Measurements from ENCODE around the gene BMPR1B.

The BMPR1B gene

GRCh38 chr4:94918543-94918942, 160.8 kb downstream of the BMPR1B start:
- no peak for DNase-seq

GRCh38 chr4:94920369-94920768, 162.6 kb downstream of the BMPR1B start:
- DNase-seq, result no peak

- DNase-seq, result no peak
Observed at GRCh38 chr4:94924566-94924965, 166.8 kb downstream of the BMPR1B start.

GRCh38 chr4:94925764-94926347, 168.1 kb downstream of the BMPR1B start:
- DNase-seq, result no peak

GRCh38 chr4:94926936-94927335, 169.2 kb downstream of the BMPR1B start:
- no peak for DNase-seq

GRCh38 chr4:94927696-94928095, 169.9 kb downstream of the BMPR1B start:
- no peak for DNase-seq

GRCh38 chr4:94929696-94930095, 171.9 kb downstream of the BMPR1B start:
- no peak for DNase-seq

GRCh38 chr4:94931626-94932025, 173.9 kb downstream of the BMPR1B start:
- DNase-seq, result no peak

GRCh38 chr4:94932366-94932765, 174.6 kb downstream of the BMPR1B start:
- DNase-seq, result no peak

GRCh38 chr4:94933799-94934198, 176.0 kb downstream of the BMPR1B start:
- DNase-seq, result no peak

GRCh38 chr4:94934201-94934600, 176.4 kb downstream of the BMPR1B start:
- DNase-seq, result no peak

- no peak for DNase-seq
Observed at GRCh38 chr4:94934864-94935263, 177.1 kb downstream of the BMPR1B start.

- DNase-seq, result no peak
Observed at GRCh38 chr4:94936854-94937253, 179.1 kb downstream of the BMPR1B start.

- DNase-seq, result no peak
Observed at GRCh38 chr4:94939791-94940519, 182.2 kb downstream of the BMPR1B start.

- DNase-seq, result no peak
Observed at GRCh38 chr4:94940520-94940908, 182.8 kb downstream of the BMPR1B start.

GRCh38 chr4:94941706-94942105, 184.0 kb downstream of the BMPR1B start:
- no peak for DNase-seq

- no peak for DNase-seq
Observed at GRCh38 chr4:94944726-94945125, 187.0 kb downstream of the BMPR1B start.

- no peak for DNase-seq
Observed at GRCh38 chr4:94947681-94948108, 189.9 kb downstream of the BMPR1B start.

- no peak for DNase-seq
Observed at GRCh38 chr4:94954251-94954650, 196.5 kb downstream of the BMPR1B start.

GRCh38 chr4:94957030-94957429, 199.3 kb downstream of the BMPR1B start:
- DNase-seq, result no peak

- no peak for DNase-seq
Observed at GRCh38 chr4:94959307-94959706, 201.6 kb downstream of the BMPR1B start.

GRCh38 chr4:94960708-94961107, 203.0 kb downstream of the BMPR1B start:
- DNase-seq, result no peak

GRCh38 chr4:94961420-94961819, 203.7 kb downstream of the BMPR1B start:
- DNase-seq, result no peak

- no peak for DNase-seq
Observed at GRCh38 chr4:94962484-94962883, 204.7 kb downstream of the BMPR1B start.

GRCh38 chr4:94965852-94966251, 208.1 kb downstream of the BMPR1B start:
- no peak for DNase-seq
